ENCODE results near the gene MR1. TPM values are rescaled to one million over a fixed set of nuclear protein-coding genes. Genes with fewer than 3 reads are reported as not detected.

MR1 gene
- total and polyA plus RNA-seq, 9 of the 15 experiments (the other 6 are each of a cell fraction or from before 2014, with no cell fraction given): 9.7 to 21.7 (median 15.6) TPM

DNA sequence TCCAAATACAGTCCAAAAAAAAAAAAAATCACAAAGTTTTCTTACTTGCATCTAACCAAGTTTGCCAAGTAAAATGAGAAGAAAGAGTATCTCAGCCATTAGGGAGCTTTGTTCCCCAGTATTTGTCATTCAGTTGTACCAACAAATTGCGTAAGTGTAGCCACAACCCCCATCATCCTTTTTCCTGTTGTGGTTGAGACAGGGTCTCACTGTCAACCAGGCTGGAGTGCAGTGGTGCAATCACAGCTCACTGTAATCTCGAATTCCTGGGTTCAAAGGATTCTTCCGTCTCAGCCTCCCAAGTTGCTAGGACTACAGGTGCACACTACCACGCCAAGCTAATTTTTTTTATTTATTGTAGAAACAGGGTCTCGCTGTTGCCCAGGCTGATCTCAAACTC lies 20.6 kb upstream of the MR1 start:
- H4K20me1 ChIP-seq (replicated peaks; ENCODE audit: control insufficient read depth, insufficient read depth, low read length): peaks cover 24% of the 10 kb centered on the region
- no peak overlapping the region for H2AFZ ChIP-seq (ENCODE audit: low read depth, low read length)
- TF ChIP-seq CEBPB (tag; IDR thresholded peaks at IDR 0.05) (peak; percentile 70), CEBPG (CRISPR knock-in tag; IDR thresholded peaks at IDR 0.05) (no peak), CEBPG (tag; conservative IDR thresholded peaks at IDR 0.05 in 1 of 2, IDR thresholded peaks at IDR 0.05 in 1 of 2) (0 out of 4 replicates have a peak, but pooled peaks of 1 of the 2 experiments have one; percentile 30), MECOM (CRISPR knock-in tag; IDR thresholded peaks at IDR 0.05) (no peak)
- no peak overlapping the region for H3K27ac ChIP-seq (ENCODE audit: extremely low read depth, low read depth, low read length)
- H3K9me3 ChIP-seq (replicated peaks; ENCODE audit: control insufficient read depth, insufficient read depth, low read depth, low read length): no peaks in the 10 kb centered on the region
- no peak for ATAC-seq
- in situ Hi-C loops (cut with MboI): no loop called here
- intact Hi-C loops (cut with micrococcal nuclease): no loop called here
- no peak overlapping the region for H3K9ac ChIP-seq (ENCODE audit: insufficient read depth in 1 of 2, low read depth in 2 of 2, low read length in 2 of 2)
- FAIRE-seq: no peak
- no peaks in the 10 kb centered on the region for H3K27me3 ChIP-seq (ENCODE audit: control insufficient read depth in 2 of 2, insufficient read depth in 2 of 2, low read length in 2 of 2)
- H3K4me1 ChIP-seq (replicated peaks in 1 of 2; ENCODE audit: control insufficient read depth in 2 of 2, insufficient read depth in 2 of 2, low read length in 2 of 2): peaks cover 3 to 8% of the 10 kb centered on the region in 2 experiments; a peak in 1 of 5 replicates
- DNase-seq (ENCODE audit: extremely low read depth in 1 of 4, low spot score in 3 of 4): no peak
- H3K36me3 ChIP-seq (ENCODE audit: control insufficient read depth, insufficient read depth, low read length): peaks cover 10% of the 10 kb centered on the region; the same call in 1 of the 3 replicates
- ChIA-PET POLR2A (interaction anchor here (0.7 to 1.2 kb wide), 4 partner anchors 10 to 131 kb away, joined by 3 to 4 read pairs (median 3); partner anchors contain the start of gene STX6), CTCF (ENCODE audit: low intra/inter-chr PET ratio) (no interaction called here)
- BruUV-seq (replicated peaks): no TSS peak
- no peaks in the 10 kb centered on the region for H3K9me1 ChIP-seq (ENCODE audit: control insufficient read depth, insufficient read depth, low read length)
- no peak overlapping the region for H3K4me3 ChIP-seq
- WGBS (ENCODE audit: insufficient coverage, low coverage, missing lambda C conversion rate): 60% methylated on average over 5 of the region's 5 CpGs
- no peak overlapping the region for H3K4me2 ChIP-seq (ENCODE audit: insufficient read depth, low read length)
- peaks cover 87% of the 10 kb centered on the region for H3K79me2 ChIP-seq (ENCODE audit: control insufficient read depth, insufficient read depth, low read length)

DNA sequence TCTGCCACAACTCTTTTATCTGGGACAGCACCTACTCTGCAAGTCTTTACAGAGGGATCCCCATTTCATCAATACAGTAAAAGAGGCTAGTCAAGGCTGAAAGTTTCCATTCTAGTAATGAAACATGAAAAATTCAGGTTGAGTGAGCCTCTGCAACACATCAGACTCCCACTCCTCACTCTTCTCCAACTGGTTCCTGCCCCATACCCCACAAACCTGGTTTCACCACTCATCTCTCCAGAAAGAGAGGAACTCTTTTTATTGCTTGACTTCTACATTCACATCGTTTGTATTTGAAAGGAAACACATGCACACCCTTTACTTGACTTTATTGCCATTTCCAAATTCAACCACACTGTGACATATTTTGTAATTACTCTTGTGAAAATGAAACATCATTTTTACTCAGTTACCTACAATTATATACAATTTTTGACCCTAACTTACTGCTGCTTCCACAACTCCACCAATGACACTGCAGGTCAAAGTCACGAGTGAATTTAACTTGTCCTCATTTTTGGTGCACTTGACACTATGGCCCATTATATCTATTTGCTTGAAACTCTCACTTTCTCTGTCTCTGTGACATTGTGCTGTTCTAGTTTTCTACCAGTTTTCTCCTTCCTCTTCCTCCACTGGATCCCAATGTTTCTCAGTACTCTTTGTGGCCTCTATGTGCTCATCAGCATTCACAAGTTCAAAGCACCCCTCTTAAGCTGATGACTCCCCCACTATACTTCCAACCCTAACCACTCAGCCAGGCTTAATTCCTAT lies 19.1 kb upstream of the MR1 start:
- Histone ChIP-seq H3K4me1 (replicated peaks in 1 of 2; ENCODE audit: control insufficient read depth in 2 of 2, insufficient read depth in 2 of 2, low read length in 2 of 2) (peaks cover 3 to 8% of the 10 kb centered on the region in 2 experiments; a peak in 1 of 5 replicates), H3K9ac (ENCODE audit: insufficient read depth in 1 of 2, low read depth in 2 of 2, low read length in 2 of 2) (no peak overlapping the region), H3K27ac (ENCODE audit: extremely low read depth, low read depth, low read length) (no peak overlapping the region), H3K4me3 (no peak overlapping the region), H3K27me3 (ENCODE audit: control insufficient read depth in 2 of 2, insufficient read depth in 2 of 2, low read length in 2 of 2) (no peaks in the 10 kb centered on the region), H3K79me2 (ENCODE audit: control insufficient read depth, insufficient read depth, low read length) (peaks cover 90% of the 10 kb centered on the region), H3K9me3 (replicated peaks; ENCODE audit: control insufficient read depth, insufficient read depth, low read depth, low read length) (no peaks in the 10 kb centered on the region), H3K9me1 (ENCODE audit: control insufficient read depth, insufficient read depth, low read length) (no peaks in the 10 kb centered on the region), H3K4me2 (ENCODE audit: insufficient read depth, low read length) (no peak overlapping the region), H3K36me3 (ENCODE audit: control insufficient read depth, insufficient read depth, low read length) (peaks cover 22% of the 10 kb centered on the region; the same call in 1 of the 3 replicates), H4K20me1 (replicated peaks; ENCODE audit: control insufficient read depth, insufficient read depth, low read length) (peaks cover 29% of the 10 kb centered on the region), H2AFZ (ENCODE audit: low read depth, low read length) (no peak overlapping the region)
- DNase-seq (ENCODE audit: extremely low read depth in 1 of 4, low spot score in 3 of 4): no peak
- BruUV-seq (replicated peaks): no TSS peak
- no peak for ATAC-seq
- TF ChIP-seq CXXC5 (CRISPR knock-in tag; IDR thresholded peaks at IDR 0.05) (no peak), SMAD3 (CRISPR knock-in tag; conservative IDR thresholded peaks at IDR 0.05) (no peak), ZNF140 (CRISPR knock-in tag; IDR thresholded peaks at IDR 0.05) (no peak), TRIM24 (IDR thresholded peaks at IDR 0.05) (no peak), MYC (IDR thresholded peaks at IDR 0.05; ENCODE audit: low read depth, low read length) (no peak), MYC (CRISPR knock-in tag; IDR thresholded peaks at IDR 0.05; ENCODE audit: borderline replicate concordance, low read depth) (no peak), DACH1 (IDR thresholded peaks at IDR 0.05; ENCODE audit: partially characterized antibody) (no peak), ZNF436 (CRISPR knock-in tag; IDR thresholded peaks at IDR 0.05) (no peak), HDAC2 (IDR thresholded peaks at IDR 0.05) (no peak), KAT7 (CRISPR knock-in tag; IDR thresholded peaks at IDR 0.05; ENCODE audit: borderline replicate concordance) (no peak), THRAP3 (IDR thresholded peaks at IDR 0.05; ENCODE audit: borderline replicate concordance) (no peak)
- in situ Hi-C loops (cut with MboI) (no loop called here), intact Hi-C loops (cut with micrococcal nuclease) (no loop called here)
- FAIRE-seq: no peak
- WGBS (ENCODE audit: insufficient coverage, low coverage, missing lambda C conversion rate): 43% methylated on average over 2 of the region's 2 CpGs
- POLR2A ChIA-PET: interaction anchor here (0.8 kb wide), 1 partner anchor 74 kb away, joined by 3 read pairs; no protein-coding TSS in a partner anchor
- CTCF ChIA-PET (ENCODE audit: low intra/inter-chr PET ratio): no interaction called here
